Activated CD8-positive, alpha-beta memory T cell treated with anti-CD3 and anti-CD28 coated beads for 24 hours (primary cell): Measurements from ENCODE around the gene STT3B.
"Not testable (repeated sequence)": the region's sequence is repeated elsewhere in the genome, so short reads cannot be mapped to it uniquely, and the experiment has no call there.

Experiments
- DNase-seq: peaks from one replicate; pipeline ENCODE4 v3.0.0-alpha.2; 2020

Gene STT3B

DNA sequence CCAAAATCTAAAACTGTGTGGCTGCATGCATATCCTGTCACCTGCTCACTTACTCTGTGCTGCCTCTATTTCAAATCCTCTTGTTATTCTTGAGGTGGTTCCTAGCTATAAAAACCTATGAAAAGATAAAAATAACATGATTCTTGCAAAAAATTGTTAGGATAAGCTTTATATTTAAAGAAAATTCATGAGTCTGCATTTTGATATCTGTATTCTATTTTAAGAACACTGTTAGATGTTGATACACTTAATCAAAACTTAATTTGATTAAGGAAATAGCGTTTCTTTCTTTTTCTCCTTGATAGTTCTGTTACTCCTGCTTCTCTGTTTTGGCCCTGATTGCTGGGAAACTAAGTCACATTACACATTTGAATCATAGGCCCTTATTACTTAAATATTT, 22.5 kb downstream of the STT3B start:
- no peak for DNase-seq

DNA sequence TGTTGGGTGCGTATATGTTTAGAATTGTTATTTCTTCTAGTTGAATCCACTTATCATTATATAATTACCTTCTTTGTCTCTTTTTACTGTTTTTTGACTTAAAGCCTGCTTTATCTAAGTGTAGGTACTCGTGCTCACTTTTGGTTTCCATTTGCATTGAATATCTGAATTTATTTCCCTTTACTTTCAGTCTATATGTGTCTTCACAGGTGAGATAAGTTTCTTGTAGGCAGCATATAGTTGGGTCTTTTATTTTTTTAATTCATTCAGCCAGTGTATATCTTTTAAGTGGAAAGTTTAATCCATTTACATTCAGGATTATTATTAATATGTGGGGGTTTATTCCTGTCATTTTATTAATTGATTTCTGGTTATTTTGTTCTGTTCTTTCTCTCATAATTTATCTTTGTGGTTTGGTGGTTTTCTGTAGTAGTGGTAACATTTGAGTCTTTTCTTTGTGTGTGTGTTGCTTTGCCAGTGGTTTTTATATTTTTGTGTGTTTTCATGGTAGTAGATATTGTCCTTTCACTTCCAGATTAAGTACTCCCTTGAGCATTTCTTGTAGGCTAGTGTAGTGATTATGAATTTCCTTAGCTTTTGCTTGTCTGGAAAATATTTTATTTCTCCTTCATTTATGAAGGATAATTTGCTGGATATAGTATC, 27.3 kb downstream of the STT3B start:
- no peak for DNase-seq

DNA sequence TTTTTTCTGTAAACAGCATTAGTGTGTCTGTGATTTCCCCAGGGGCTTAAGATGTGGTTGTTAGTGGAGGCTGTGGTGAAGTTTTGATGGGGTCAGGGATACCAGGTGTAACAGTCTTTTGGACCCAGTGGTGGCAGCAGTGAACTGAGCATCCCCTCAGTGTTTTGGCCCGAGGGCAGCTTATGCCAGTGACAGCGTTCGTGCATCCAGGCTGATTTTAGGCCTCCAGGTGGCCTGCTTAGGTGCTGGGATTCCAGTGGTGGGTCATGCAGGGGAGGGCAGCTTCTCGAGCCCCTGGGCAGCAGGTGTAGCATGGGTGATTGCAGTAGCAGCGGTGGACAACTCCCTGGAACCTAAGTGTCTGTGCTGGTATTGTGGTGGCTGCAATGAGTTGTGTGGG, 29.2 kb downstream of the STT3B start:
- no peak for DNase-seq

DNA sequence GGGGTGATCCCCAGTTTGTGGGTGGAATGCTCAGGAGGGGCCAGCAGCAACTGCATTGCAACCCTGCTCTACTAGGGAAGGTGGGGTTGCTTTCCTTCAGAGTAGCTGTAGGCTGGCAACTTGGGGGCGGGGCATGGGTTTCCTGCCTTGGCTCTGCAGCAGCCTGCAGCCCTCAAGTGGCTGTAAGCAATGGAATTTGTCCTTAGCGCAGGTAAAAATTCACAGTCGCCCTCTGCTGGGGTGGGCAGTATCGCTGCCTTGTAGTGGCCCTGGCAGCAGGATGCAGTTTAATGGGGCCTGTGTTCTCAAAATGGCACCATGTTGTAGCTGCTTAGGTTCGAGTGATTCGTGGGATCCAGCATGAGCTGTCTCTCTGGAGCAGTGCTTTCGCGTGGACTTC, 29.8 kb downstream of the STT3B start:
- no peak for DNase-seq

DNA sequence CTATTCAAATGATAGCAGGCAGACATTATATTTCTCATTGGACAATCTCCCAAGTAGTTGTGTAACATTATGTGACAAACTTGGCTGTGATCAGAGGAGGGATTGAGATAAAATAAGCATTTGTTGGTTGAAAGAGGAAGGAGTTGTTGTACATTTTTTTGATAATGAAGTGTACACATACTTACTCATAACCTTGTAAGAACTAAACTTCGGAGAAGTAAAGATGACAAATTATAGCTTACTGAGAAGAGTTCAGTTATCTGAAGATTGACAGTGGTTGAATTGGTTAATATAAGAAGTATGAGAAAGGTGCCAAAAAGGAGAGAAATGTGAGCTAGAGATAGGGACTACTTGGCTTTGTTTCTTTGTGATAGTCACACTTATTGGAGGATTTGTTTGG, 32.6 kb downstream of the STT3B start:
- no peak for DNase-seq

DNA sequence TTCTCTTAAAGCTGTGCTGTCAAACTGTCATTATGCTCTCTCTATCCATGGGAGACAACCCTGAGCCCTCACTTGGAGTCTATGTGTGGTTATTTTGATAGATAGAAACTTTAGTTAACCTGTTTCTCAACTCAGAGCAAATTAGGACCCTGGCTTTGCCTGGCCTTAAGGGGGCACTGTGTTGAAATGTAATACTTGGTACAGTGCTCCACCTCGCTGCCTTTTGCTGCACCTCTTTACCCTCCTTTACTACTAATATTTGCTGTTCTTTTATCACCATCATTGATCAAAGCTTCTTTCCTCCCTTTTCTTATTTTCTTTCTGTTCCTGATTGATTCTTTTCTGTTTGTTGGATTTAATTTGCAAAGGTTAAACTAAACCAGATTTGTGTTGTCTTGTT, 34.3 kb downstream of the STT3B start:
- no peak for DNase-seq

DNA sequence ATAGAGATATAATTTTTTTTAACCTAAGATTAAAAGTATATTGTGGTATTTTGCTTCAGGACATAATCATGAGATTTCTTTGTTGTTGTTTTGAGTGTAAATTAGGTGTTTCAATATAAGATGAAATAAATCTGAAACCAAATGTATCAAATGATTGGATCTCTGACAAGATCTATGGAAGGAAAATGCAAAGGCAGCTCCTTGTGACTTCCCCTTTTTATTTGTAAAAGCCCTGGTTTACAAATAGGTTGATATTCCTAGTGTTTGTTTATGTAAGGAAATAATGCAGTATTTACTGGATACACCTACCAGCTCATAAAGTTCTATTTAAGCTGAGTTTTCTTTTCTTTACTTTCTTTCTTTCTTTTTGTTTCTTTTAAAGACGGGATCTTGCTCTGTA, 35.9 kb downstream of the STT3B start:
- DNase-seq, result no peak

DNA sequence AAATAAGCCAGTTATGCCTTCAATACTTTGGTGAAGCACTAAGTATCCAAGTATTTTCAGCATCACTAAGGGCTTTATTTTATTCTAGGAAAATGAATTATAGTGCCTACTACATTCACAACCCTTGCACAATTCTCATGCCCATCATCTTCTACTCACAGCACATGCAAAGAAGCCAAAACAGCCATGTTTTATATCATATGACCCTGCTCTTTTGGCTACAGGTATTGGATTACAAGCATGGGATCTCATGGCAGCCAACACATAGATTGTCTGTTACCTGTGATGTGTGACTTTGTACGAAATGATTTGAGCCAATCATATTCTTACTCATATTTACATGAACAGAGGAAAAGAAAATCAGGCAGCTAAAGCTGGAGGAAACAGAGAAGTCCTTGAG, 38.6 kb downstream of the STT3B start:
- no peak for DNase-seq

DNA sequence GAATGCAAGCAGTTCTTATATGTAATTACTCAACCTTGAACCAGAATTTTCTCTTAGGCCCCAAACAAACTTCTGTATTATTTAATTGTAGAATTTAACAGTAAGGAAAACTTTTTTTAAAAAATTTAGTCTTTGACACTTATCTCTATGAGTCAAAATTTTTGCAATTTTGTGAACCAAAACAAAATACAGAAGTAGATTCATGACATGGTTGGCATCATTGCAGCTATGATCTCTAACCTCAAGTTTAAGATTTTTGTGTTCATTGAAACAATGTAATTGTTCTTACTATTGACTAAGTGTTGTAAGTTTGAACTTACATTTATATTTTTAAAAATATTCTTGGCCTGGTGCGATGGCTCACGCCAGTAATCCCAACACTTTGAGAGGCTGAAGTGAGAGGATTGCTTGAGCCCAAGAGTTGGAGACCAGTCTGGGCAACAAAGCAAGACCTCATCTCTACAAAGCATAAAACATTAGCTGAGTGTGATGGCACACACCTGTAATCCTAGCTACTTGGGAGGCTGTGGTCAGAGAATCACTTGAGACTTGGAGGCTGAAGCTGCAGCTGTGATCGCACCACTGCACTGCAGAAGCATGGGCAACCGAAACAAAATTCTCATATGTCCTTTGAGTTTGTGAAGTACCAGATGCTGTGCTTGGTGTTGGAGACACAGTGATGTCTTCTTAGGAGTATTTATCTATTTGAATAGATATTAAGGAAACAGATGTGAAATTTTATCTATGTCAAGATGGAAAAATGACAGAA, 39.7 kb downstream of the STT3B start:
- DNase-seq, result no peak

DNA sequence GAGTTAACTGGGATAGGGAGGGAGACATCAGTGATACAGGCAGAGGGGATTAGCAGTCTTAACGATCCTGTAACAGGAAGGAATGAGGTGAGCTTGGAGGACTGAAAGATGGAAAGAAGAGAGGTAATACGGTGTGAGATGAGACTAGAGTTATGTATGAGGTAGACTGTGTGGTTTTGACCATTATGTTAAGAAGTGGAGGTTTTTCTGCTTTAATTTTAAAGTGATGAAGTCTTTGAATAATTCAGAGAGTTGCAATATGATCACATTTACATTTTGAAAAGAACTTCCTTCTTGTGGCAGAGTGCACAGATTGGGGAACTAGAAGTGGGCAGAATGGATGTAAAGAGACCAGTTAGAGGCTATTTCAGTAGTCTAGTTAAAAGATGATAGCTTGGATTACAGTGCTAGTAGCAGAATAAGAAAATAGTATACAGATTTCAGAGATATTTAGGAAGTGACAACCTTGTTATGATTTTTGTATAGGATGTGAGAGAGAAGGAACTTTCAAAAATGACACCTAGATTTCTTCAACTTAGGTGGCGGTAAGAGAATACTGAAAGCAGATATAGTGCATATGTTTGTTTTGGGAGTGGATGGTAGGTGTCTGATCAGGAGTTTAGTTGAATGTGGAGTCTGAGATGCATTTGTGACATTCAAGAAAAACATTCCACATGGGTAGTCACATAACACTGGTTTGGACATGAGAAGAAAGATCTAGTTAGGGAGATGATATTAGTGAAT, 40.5 kb downstream of the STT3B start:
- DNase-seq, result no peak

DNA sequence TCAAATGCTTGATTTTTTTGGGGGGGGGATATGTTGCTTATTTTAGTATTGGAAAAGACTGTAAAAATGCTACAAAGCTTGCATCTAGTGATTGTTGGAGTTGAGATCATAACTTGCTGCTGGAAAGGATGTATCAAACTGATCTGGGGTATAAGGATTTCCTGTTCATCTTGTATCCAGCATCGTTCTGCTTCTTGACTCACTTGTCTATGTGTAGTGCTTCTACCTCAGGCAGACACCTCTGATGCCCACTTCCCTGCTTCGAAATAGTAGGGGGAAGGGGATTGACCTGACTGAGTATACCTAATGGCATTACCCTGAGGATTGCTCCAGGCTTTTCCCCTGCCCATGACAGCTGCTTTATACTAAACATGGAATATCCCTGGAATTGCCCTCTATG, 42.7 kb downstream of the STT3B start:
- no peak for DNase-seq

DNA sequence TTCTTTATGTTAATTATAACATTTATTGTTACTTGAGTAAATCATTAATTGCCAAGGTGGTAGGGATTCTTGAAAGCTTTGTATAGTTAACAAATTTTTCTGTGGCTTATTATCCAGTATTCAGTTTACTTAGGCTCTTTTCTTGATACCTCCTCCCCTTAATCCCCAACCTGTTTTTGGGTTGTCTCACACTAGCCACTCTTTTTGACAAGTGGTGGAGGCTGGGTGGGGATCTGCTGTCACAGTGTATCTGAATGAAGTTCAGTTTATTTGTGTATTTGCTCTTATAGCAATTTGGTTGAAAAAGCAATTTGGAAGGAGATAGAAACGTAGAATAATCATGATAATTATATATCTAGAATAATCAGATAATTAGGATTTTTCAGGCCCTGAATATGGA, 43.8 kb downstream of the STT3B start:
- DNase-seq, result no peak

DNA sequence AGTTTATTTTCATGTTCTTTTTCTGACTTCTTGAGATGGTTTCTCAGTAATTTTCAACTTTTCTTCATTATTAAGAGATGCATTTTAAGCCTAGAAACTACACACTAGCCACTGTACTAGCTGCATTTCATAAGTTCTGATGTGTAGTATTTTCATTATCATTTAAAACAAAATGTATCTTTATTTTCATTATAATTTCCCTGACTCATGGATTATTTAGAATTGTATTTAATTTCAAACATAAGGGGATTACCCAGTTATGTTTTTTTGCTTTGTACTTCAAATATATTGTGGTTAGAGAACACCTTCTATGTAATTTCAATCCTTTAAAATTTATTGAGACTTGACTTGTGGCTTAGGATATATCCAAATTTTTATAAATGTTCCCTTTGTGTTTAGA, 44.5 kb downstream of the STT3B start:
- DNase-seq, result no peak

DNA sequence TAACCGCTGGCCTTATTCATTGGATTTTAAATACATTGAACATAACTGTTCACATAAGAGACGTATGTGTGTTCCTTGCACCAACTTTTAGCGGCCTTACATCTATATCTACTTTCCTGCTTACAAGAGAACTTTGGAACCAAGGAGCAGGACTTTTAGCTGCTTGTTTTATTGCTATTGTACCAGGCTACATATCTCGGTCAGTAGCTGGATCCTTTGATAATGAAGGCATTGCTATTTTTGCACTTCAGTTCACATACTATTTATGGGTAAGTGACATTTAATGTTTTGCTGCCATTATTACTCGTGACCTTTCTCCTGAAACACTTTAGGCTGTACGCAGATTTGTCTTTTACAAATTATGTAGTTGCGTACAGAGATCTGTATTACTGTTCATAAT, 47.1 kb downstream of the STT3B start:
- no peak for DNase-seq

DNA sequence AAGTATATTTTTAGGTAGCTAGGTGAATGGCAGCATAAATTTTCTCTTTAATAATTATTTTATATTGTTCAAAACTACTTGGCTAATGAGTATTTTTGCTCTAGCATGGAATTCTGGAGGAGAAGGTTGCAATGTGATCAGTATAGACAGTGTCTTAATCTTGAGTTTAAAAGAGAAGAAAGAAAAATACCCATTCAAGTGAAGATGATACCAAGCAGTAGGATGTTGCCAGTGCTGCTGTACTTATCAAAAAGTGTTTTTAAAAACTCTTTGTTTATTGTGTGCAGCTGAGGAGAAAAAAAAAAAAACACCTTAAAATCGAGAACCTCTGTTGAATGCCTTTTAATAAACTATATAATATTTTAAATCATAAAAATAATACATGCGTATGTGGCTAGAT, 47.9 kb downstream of the STT3B start:
- no peak for DNase-seq

DNA sequence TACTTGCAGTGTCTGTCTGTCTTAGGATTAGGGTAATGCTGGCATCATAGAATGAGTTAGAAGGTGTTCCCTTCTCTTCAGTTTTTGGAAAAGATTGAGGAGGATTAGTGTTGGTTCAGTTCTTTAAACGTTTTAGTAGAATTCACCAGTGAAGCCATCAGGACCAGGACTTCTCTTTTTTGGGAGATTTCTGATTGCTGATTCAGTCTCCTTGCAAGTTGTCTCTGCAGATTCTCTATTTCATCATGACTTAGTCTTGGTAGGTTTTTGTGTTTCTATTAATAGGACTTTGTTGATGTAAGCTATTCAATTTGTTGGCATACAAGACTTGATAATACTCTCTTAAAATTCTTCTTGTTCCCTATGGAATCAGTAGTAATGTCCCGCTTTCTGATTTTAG, 48.9 kb downstream of the STT3B start:
- DNase-seq, result no peak

DNA sequence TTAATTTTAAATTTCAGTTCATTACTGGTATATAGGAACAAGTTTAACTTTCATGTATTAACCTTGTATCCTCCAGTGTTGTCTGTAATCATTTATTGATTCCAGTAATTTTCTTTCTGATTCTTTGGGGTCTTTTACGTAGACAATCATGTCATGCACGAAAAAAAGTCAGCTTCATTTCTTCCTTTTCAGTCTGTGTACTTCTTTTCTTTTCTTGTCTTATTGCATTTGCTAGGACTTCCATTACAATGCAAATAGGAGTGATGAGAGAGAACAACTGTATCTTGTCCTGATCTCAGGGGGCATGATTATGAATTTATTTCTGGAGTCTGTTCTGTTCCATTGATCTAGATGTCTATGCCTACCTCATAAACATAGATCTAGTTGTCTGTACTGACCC, 56.5 kb downstream of the STT3B start:
- DNase-seq, result no peak

DNA sequence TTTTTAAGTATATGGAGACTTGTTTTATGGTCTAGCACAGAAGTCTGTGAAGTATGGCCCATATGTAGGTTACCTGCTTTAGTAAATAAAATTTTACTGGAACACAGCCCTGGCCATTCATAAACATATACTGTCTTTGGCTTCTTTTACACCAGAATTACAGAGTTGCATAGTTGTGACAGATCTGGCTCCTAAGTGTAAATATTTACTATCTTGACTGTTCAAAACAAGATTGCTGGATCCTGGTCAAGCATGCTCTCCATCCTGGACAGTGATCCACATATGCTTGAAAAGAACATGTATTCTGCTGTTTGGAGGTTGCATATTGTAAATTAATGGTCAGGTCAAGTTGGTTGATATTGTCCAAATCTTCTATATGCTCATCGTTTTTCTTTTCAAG, 57.9 kb downstream of the STT3B start:
- DNase-seq, result no peak

DNA sequence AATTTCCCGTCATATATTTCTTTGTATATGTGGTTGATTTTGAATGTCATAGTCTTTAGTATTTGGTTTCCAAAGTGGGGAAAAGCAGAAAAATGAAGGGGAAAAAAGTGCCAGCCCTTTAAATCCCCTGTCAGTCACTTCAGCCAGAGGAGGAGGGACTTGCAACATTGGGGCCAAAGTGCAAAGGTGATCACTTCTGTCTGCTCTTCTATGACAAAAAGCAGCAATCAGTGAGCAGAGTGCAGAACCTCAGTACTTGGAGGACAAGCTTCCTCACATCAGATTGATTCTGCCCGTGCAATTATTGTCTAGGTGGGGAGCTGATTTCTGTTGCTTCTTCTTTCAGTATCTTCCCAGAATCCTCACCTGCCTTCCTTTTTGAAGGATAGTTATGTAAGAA, 60.0 kb downstream of the STT3B start:
- no peak for DNase-seq

DNA sequence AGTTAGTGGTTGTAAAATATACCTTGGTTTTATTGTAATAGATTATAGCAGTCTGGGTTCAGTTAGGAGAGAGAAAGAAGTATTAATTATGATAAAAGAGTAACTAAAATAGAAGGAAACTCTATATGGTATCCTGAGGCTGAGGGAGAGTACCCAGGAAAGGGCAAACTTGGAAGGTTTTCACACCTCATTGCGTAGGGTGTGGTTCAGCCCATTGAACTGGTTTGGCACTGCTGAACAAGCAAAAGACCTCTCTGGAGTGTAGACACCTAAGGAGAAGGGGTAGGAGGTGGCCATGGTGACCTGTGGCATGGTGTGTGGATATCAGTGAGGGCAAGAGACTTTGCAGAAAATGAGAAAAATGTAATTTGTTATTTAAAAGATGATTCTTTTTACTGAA, 63.5 kb downstream of the STT3B start:
- DNase-seq, result no peak

DNA sequence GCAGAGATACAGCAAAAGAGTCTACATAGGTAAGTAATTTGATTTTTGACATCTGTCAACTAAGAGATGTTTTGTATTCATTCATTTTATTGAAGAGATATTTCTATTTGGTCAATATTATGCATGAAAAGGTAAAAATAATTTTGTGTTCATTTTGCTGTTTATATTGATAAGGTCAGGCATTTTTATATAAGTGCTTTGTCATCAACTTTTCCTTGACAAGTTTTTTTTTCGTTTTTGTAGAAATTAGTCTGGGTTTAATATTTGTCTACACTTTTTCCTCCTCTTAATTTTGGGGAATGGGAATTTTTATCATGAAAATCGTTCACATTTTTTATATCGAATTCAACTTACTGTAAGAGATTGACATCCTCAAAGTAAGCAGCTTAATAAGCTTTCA, 67.7 kb downstream of the STT3B start:
- DNase-seq, result no peak

DNA sequence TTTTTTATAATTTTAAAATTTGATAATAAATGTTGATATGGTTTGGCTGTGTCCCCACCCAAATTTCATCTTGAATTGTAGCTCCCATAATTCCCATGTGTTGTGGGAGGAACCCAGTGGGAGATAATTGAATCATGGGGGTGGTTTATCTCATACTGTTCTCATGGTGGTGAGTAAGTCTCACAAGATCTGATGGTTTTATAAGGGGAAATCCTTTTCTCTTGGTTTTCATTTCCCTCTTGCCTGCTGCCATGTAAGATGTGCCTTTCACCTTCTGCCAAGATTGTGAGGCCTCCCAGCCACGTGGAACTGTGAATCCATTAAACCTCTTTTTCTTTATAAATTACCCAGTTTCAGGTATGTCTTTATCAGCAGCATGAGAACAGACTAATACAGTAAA, 72.6 kb downstream of the STT3B start:
- not testable (repeated sequence) for DNase-seq

DNA sequence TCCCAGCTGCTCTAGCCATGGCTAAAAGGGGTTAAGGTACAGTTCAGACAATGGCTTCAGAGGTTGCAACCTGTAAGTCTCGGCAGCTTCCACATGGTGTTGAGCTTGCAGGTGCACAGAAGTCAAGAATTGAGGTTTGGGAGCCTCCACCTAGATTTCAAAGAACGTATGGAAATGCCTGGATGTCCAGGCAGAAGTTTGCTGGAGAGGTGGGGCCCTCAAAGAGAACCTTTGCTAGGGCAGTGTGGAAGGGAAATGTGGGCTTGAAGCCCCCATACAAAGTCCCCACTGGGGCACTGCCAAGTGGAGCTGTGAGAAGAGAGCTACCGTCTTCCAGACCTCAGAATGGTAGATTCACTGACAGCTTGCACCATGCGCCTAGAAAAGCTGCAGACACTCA, 73.7 kb downstream of the STT3B start:
- no peak for DNase-seq

DNA sequence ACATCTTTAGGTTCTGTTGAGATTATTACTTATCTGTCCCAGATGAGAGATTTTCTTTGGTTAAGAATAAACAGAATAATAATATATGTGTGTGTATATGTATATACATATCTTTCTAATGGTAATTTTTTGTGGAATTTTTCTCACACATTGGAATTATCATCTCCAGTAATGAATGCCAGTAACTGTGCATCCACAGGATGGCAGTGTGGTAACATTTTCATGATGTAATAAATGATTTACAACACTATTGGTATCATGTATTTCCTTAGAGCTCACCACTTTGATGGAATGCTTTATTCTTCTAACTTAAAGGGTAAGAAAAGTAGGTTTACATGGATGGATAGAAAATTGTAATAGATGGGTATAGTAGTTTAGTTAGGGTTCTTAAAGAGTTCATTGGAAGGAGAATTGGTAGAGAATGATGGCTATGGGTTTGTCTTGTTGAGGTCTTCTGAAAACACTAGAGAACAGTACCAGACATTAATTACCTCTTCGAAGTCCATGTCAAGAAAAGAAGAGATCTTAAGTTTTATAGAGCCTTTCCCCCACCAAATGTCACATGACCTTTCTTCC, 78.1 kb downstream of the STT3B start:
- DNase-seq, result no peak
